GM12873 (cell line): Measurements from ENCODE around the gene SLC25A22.

ENCODE experiments used
- CTCF ChIP-seq: IDR thresholded peaks from 2 replicates; pipeline ENCODE4 v1.5.1; 2012; ENCODE audit warnings: low read depth, mild to moderate bottlenecking, moderate library complexity, low read length, control low read depth; ENCODE audit not compliant: insufficient read depth; ENCODE audit errors: missing control alignments

The SLC25A22 gene

GRCh38 chr11:828506-829175, 30.6 kb upstream of the SLC25A22 start:
- no peak for TF ChIP-seq CTCF

- TF ChIP-seq CTCF: no peak
Measured at GRCh38 chr11:827897-828192, 29.8 kb upstream of the SLC25A22 start, which contains the start of gene CRACR2B. Gene CRACR2B (plus strand): TSS chr11:827919. CDS start chr11:828608, 689 bp downstream.

GRCh38 chr11:827146-827896, 29.2 kb upstream of the SLC25A22 start:
- TF ChIP-seq CTCF: no peak

GRCh38 chr11:826836-827145, 28.7 kb upstream of the SLC25A22 start:
- no peak for TF ChIP-seq CTCF

- TF ChIP-seq CTCF: no peak
Measured at GRCh38 chr11:826227-826621, 28.1 kb upstream of the SLC25A22 start.

GRCh38 chr11:825366-826226, 27.5 kb upstream of the SLC25A22 start:
- no peak for TF ChIP-seq CTCF

- TF ChIP-seq CTCF: no peak
Measured at GRCh38 chr11:824942-825341, 26.9 kb upstream of the SLC25A22 start.
